HEK293 (cell line): ENCODE data around the gene ENDOD1.

ENCODE experiments used
- GLIS1 ChIP-seq: fragments of 450-650 bp; formaldehyde crosslinking; IDR thresholded peaks from 2 replicates; pipeline ENCODE4 v1.5.1; 2016; ENCODE audit warnings: missing biosample characterization, missing genetic modification characterization
- ZBTB21 ChIP-seq: fragments of 450-650 bp; formaldehyde crosslinking; IDR thresholded peaks from 2 replicates; pipeline ENCODE4 v1.5.1; 2017; ENCODE audit warnings: missing biosample characterization, missing genetic modification characterization
- ZNF146 ChIP-seq: fragments of 450-650 bp; formaldehyde crosslinking; IDR thresholded peaks from 2 replicates; pipeline ENCODE4 v1.5.1; 2016; ENCODE audit warnings: missing biosample characterization, missing genetic modification characterization
- ZNF2 ChIP-seq: fragments of 450-650 bp; formaldehyde crosslinking; IDR thresholded peaks from 2 replicates; pipeline ENCODE4 v1.5.1; 2016; ENCODE audit warnings: missing biosample characterization, missing genetic modification characterization
- ZNF24 ChIP-seq: fragments of 450-650 bp; formaldehyde crosslinking; IDR thresholded peaks from 2 replicates; pipeline ENCODE4 v1.5.1; 2016; ENCODE audit warnings: missing biosample characterization, missing genetic modification characterization
- ZNF510 ChIP-seq: fragments of 450-650 bp; formaldehyde crosslinking; IDR thresholded peaks from 2 replicates; pipeline ENCODE4 v1.5.1; 2018; ENCODE audit warnings: mild to moderate bottlenecking, missing genetic modification characterization, missing biosample characterization; ENCODE audit not compliant: insufficient replicate concordance
- TF ChIP-seq, protein P1 (sequence below): fragments of 450-650 bp; formaldehyde crosslinking; IDR thresholded peaks from 2 replicates; pipeline ENCODE4 v1.5.1; 2016; ENCODE audit warnings: missing biosample characterization, missing genetic modification characterization
- TF ChIP-seq, protein P2 (sequence below): fragments of 450-650 bp; formaldehyde crosslinking; IDR thresholded peaks from 2 replicates; pipeline ENCODE4 v1.5.1; 2016; ENCODE audit warnings: missing biosample characterization, missing genetic modification characterization
- TF ChIP-seq, protein P3 (sequence below): fragments of 450-650 bp; formaldehyde crosslinking; IDR thresholded peaks from 2 replicates; pipeline ENCODE4 v1.5.1; 2016; ENCODE audit warnings: missing biosample characterization, missing genetic modification characterization

DNA sequence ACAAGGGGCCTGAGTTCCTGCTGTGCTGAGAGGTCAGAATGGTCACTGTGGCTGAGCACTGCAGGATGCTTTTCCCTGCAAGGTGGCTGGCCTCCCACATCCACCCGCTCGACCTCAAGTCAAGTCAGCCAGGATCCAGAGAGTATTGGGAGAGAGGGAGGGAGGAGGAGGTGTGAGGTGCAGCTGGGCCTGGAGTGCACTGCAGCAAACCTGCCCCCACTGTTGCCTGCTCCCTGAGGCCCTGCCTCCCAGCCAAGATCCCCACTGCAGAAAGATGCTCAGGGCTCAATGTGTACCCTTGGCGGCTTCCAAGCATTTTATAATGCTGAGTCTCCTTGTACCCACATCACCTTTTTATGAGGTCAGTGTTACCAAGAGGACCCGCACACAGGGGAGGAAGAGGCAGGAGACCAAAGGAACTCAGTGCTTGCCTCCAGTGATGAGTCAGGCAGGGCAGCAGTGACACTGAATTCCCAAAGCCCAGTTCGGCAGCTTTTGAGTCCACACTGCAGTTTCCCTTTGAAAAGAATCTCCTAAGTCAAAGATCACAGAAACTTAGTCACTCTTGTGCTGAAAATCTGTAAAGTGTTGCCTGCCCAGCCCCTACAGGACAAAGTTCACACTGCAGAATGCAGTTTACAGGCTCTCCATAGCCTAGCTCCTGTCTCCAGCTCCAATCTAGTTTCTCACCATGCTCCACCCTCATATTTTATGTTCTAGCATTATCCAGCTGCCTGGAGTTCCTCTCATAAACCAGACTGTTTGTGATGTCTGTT, 3.1 kb downstream of the ENDOD1 start:
- TF ChIP-seq ZBTB21: no peak
- TF ChIP-seq ZNF510 (tag by site-specific recombination): no peak
- TF ChIP-seq, protein P1, sequence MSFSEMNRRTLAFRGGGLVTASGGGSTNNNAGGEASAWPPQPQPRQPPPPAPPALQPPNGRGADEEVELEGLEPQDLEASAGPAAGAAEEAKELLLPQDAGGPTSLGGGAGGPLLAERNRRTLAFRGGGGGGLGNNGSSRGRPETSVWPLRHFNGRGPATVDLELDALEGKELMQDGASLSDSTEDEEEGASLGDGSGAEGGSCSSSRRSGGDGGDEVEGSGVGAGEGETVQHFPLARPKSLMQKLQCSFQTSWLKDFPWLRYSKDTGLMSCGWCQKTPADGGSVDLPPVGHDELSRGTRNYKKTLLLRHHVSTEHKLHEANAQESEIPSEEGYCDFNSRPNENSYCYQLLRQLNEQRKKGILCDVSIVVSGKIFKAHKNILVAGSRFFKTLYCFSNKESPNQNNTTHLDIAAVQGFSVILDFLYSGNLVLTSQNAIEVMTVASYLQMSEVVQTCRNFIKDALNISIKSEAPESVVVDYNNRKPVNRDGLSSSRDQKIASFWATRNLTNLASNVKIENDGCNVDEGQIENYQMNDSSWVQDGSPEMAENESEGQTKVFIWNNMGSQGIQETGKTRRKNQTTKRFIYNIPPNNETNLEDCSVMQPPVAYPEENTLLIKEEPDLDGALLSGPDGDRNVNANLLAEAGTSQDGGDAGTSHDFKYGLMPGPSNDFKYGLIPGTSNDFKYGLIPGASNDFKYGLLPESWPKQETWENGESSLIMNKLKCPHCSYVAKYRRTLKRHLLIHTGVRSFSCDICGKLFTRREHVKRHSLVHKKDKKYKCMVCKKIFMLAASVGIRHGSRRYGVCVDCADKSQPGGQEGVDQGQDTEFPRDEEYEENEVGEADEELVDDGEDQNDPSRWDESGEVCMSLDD (tag by site-specific recombination): no peak
- TF ChIP-seq GLIS1 (tag by site-specific recombination): no peak
- TF ChIP-seq ZNF146: no peak
- TF ChIP-seq, protein P2, sequence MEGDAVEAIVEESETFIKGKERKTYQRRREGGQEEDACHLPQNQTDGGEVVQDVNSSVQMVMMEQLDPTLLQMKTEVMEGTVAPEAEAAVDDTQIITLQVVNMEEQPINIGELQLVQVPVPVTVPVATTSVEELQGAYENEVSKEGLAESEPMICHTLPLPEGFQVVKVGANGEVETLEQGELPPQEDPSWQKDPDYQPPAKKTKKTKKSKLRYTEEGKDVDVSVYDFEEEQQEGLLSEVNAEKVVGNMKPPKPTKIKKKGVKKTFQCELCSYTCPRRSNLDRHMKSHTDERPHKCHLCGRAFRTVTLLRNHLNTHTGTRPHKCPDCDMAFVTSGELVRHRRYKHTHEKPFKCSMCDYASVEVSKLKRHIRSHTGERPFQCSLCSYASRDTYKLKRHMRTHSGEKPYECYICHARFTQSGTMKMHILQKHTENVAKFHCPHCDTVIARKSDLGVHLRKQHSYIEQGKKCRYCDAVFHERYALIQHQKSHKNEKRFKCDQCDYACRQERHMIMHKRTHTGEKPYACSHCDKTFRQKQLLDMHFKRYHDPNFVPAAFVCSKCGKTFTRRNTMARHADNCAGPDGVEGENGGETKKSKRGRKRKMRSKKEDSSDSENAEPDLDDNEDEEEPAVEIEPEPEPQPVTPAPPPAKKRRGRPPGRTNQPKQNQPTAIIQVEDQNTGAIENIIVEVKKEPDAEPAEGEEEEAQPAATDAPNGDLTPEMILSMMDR: 0 out of 2 replicates have a peak, but pooled peaks have one; percentile 16
- TF ChIP-seq, protein P3, sequence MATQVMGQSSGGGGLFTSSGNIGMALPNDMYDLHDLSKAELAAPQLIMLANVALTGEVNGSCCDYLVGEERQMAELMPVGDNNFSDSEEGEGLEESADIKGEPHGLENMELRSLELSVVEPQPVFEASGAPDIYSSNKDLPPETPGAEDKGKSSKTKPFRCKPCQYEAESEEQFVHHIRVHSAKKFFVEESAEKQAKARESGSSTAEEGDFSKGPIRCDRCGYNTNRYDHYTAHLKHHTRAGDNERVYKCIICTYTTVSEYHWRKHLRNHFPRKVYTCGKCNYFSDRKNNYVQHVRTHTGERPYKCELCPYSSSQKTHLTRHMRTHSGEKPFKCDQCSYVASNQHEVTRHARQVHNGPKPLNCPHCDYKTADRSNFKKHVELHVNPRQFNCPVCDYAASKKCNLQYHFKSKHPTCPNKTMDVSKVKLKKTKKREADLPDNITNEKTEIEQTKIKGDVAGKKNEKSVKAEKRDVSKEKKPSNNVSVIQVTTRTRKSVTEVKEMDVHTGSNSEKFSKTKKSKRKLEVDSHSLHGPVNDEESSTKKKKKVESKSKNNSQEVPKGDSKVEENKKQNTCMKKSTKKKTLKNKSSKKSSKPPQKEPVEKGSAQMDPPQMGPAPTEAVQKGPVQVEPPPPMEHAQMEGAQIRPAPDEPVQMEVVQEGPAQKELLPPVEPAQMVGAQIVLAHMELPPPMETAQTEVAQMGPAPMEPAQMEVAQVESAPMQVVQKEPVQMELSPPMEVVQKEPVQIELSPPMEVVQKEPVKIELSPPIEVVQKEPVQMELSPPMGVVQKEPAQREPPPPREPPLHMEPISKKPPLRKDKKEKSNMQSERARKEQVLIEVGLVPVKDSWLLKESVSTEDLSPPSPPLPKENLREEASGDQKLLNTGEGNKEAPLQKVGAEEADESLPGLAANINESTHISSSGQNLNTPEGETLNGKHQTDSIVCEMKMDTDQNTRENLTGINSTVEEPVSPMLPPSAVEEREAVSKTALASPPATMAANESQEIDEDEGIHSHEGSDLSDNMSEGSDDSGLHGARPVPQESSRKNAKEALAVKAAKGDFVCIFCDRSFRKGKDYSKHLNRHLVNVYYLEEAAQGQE: no peak
- no peak for TF ChIP-seq ZNF24 (tag by site-specific recombination)
- no peak for TF ChIP-seq ZNF2 (tag by site-specific recombination)
